PC-9 (cell line): Measurements from ENCODE around the gene CAPN14.

Experiments
- CTCF ChIP-seq: fragments of 200-600 bp; sonication (generic); conservative IDR thresholded peaks from 2 replicates; pipeline ENCODE4 v1.6.1; 2017; ENCODE audit warnings: mixed run types, antibody characterized with exemption, mild to moderate bottlenecking, moderate library complexity
- EZH2 ChIP-seq: fragments of 200-600 bp; sonication (generic); IDR thresholded peaks from 2 replicates; pipeline ENCODE4 v1.8.0; 2017; ENCODE audit warnings: antibody characterized with exemption, low read depth

- TF ChIP-seq CTCF (no peak), EZH2 (no peak)
Measured at GRCh38 chr2:31136000-31136399, 81.3 kb downstream of the CAPN14 start.
